ENCODE results near the gene PDS5B.

PDS5B gene

GRCh38 chr13:32594157-32594738, 8.0 kb downstream of the PDS5B start:
- Histone ChIP-seq H3K36me3 (ENCODE audit: control insufficient read depth, insufficient read depth, low read length) (no peaks in the 10 kb centered on the region), H3K4me3 (ENCODE audit: low read depth, low read length) (no peak overlapping the region), H3K9ac (ENCODE audit: low read depth, low read length) (no peak overlapping the region), H3K4me1 (ENCODE audit: control insufficient read depth, insufficient read depth, low read length) (peaks cover 2% of the 10 kb centered on the region), H3K27me3 (ENCODE audit: control insufficient read depth, insufficient read depth, low read length) (no peaks in the 10 kb centered on the region), H3K9me3 (ENCODE audit: control insufficient read depth, insufficient read depth, low read length) (no peaks in the 10 kb centered on the region)

GRCh38 chr13:32595306-32595705, 9.1 kb downstream of the PDS5B start:
- Histone ChIP-seq H3K4me1 (ENCODE audit: control insufficient read depth, insufficient read depth, low read length) (peaks cover 2% of the 10 kb centered on the region), H3K9me3 (ENCODE audit: control insufficient read depth, insufficient read depth, low read length) (no peaks in the 10 kb centered on the region), H3K9ac (ENCODE audit: low read depth, low read length) (no peak overlapping the region), H3K4me3 (ENCODE audit: low read depth, low read length) (no peak overlapping the region), H3K27me3 (ENCODE audit: control insufficient read depth, insufficient read depth, low read length) (no peaks in the 10 kb centered on the region), H3K36me3 (ENCODE audit: control insufficient read depth, insufficient read depth, low read length) (no peaks in the 10 kb centered on the region)

- Histone ChIP-seq H3K9me3 (ENCODE audit: control insufficient read depth, insufficient read depth, low read length) (no peaks in the 10 kb centered on the region), H3K4me3 (ENCODE audit: low read depth, low read length) (no peak overlapping the region), H3K36me3 (ENCODE audit: control insufficient read depth, insufficient read depth, low read length) (no peaks in the 10 kb centered on the region), H3K27me3 (ENCODE audit: control insufficient read depth, insufficient read depth, low read length) (no peaks in the 10 kb centered on the region), H3K4me1 (ENCODE audit: control insufficient read depth, insufficient read depth, low read length) (no peaks in the 10 kb centered on the region), H3K9ac (ENCODE audit: low read depth, low read length) (no peak overlapping the region)
Observed at GRCh38 chr13:32600890-32601289, 14.6 kb downstream of the PDS5B start.

DNA sequence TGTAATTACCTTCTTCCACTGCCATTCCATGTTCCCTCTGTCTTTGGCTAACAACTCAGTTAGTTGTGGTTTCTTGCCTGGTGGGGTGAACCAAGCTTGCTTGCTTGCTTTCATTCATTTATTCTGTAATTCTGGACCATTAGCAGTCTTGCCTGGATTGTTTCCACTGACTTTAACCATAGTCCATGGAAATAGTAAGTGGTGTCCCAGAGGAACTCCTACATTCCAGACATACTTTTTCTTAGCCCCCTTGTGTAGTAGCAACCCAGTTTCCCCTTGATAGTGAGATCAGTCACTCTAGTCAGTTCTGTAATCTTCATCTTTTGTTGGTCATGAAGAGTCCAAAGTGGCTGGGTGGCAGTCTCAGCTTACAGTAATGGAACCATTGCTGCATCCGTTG, 23.2 kb downstream of the PDS5B start:
- H3K4me1 ChIP-seq (ENCODE audit: control insufficient read depth, insufficient read depth, low read length) = no peaks in the 10 kb centered on the region
- no peaks in the 10 kb centered on the region for H3K27me3 ChIP-seq (ENCODE audit: control insufficient read depth, insufficient read depth, low read length)
- no peak overlapping the region for H3K9ac ChIP-seq (ENCODE audit: low read depth, low read length)
- no peak overlapping the region for H3K4me3 ChIP-seq (ENCODE audit: low read depth, low read length)
- H3K9me3 ChIP-seq (ENCODE audit: control insufficient read depth, insufficient read depth, low read length) = peaks cover 8% of the 10 kb centered on the region
- H3K36me3 ChIP-seq (ENCODE audit: control insufficient read depth, insufficient read depth, low read length) = no peaks in the 10 kb centered on the region

- H3K9me3 ChIP-seq (ENCODE audit: control insufficient read depth, insufficient read depth, low read length) = peaks cover 8% of the 10 kb centered on the region
- no peak overlapping the region for H3K9ac ChIP-seq (ENCODE audit: low read depth, low read length)
- H3K4me1 ChIP-seq (ENCODE audit: control insufficient read depth, insufficient read depth, low read length) = no peaks in the 10 kb centered on the region
- H3K4me3 ChIP-seq (ENCODE audit: low read depth, low read length) = no peak overlapping the region
- no peaks in the 10 kb centered on the region for H3K36me3 ChIP-seq (ENCODE audit: control insufficient read depth, insufficient read depth, low read length)
- H3K27me3 ChIP-seq (ENCODE audit: control insufficient read depth, insufficient read depth, low read length) = no peaks in the 10 kb centered on the region
Observed at GRCh38 chr13:32610538-32610937, 24.3 kb downstream of the PDS5B start.

DNA sequence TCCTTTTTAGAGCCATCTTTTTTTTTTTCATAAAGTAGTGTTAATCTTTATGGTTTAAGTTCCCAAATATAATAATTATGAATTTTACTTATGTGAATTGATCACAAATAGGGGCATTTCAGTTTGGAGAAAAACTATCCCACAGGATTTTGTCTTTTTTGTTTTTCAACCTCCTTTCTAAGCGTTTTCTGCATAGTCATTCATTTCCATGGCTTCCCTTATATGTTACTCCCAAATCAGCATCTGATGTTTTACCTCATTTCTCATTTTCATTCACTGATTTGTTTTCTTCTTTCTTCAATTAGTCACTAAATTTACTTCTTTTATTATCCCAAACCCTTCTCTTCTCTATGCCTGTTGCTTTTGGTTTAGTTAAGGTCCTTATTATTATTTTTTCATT, 24.7 kb downstream of the PDS5B start:
- no peaks in the 10 kb centered on the region for H3K4me1 ChIP-seq (ENCODE audit: control insufficient read depth, insufficient read depth, low read length)
- peaks cover 8% of the 10 kb centered on the region for H3K9me3 ChIP-seq (ENCODE audit: control insufficient read depth, insufficient read depth, low read length)
- H3K36me3 ChIP-seq (ENCODE audit: control insufficient read depth, insufficient read depth, low read length) = no peaks in the 10 kb centered on the region
- no peak overlapping the region for H3K9ac ChIP-seq (ENCODE audit: low read depth, low read length)
- no peaks in the 10 kb centered on the region for H3K27me3 ChIP-seq (ENCODE audit: control insufficient read depth, insufficient read depth, low read length)
- no peak overlapping the region for H3K4me3 ChIP-seq (ENCODE audit: low read depth, low read length)

- H3K36me3 ChIP-seq (ENCODE audit: control insufficient read depth, insufficient read depth, low read length) = no peaks in the 10 kb centered on the region
Observed at GRCh38 chr13:32616883-32617511, 30.7 kb downstream of the PDS5B start.

DNA sequence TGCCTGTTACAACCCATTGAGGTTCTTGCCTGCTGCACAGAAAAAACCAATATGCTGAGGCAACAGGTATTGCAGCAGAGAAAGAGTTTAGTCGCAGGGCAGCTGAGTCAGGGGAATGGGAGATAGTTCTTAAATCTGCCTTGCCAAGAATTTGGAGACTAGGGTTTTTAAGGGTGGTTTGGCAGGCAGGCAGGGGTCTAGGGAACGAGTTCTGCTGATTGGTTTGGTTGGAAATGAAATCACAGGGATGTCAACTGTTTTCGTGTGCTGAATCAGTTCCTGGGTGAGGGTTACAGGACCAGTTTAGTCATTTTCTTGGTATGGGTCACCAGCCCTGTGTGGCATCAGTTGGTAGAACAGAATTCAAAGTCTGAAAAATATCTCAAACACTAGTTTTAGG, 36.6 kb downstream of the PDS5B start:
- Histone ChIP-seq H3K4me1 (ENCODE audit: control insufficient read depth, insufficient read depth, low read length) (peaks cover 5% of the 10 kb centered on the region), H3K36me3 (ENCODE audit: control insufficient read depth, insufficient read depth, low read length) (no peaks in the 10 kb centered on the region), H3K27me3 (ENCODE audit: control insufficient read depth, insufficient read depth, low read length) (no peaks in the 10 kb centered on the region), H3K9ac (ENCODE audit: low read depth, low read length) (no peak overlapping the region), H3K9me3 (ENCODE audit: control insufficient read depth, insufficient read depth, low read length) (no peaks in the 10 kb centered on the region), H3K4me3 (ENCODE audit: low read depth, low read length) (no peak overlapping the region)

More at GRCh38 chr13:32616883-32617511, 30.7 kb downstream of the PDS5B start:
- Histone ChIP-seq H3K9me3 (ENCODE audit: control insufficient read depth, insufficient read depth, low read length) (no peaks in the 10 kb centered on the region), H3K27me3 (ENCODE audit: control insufficient read depth, insufficient read depth, low read length) (no peaks in the 10 kb centered on the region), H3K4me1 (ENCODE audit: control insufficient read depth, insufficient read depth, low read length) (no peaks in the 10 kb centered on the region), H3K9ac (ENCODE audit: low read depth, low read length) (no peak overlapping the region), H3K4me3 (ENCODE audit: low read depth, low read length) (no peak overlapping the region)

- no peaks in the 10 kb centered on the region for H3K36me3 ChIP-seq (ENCODE audit: control insufficient read depth, insufficient read depth, low read length)
- H3K9ac ChIP-seq (ENCODE audit: low read depth, low read length) = no peak overlapping the region
- H3K9me3 ChIP-seq (ENCODE audit: control insufficient read depth, insufficient read depth, low read length) = no peaks in the 10 kb centered on the region
- no peak overlapping the region for H3K4me3 ChIP-seq (ENCODE audit: low read depth, low read length)
- H3K27me3 ChIP-seq (ENCODE audit: control insufficient read depth, insufficient read depth, low read length) = no peaks in the 10 kb centered on the region
- H3K4me1 ChIP-seq (ENCODE audit: control insufficient read depth, insufficient read depth, low read length) = peaks cover 5% of the 10 kb centered on the region
Observed at GRCh38 chr13:32624441-32624840, 38.2 kb downstream of the PDS5B start.

DNA sequence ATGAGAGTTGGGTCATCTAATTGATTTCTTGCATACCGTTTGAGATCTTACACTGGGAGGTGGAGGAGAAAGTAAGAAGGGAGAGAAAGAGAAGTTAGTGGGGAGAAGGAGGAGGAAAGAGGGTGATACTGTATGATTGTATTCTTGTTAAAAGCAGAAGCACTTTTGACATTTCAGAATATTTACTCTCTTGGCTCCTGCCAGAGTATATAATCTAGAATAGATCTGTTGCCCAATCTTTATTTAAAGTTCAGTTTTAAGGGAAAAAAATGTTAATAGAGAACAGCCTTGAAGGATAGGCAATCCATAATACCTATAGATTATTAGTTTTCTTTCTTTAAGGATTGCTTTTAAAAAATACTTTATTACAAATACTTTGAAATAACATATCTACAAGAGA, 41.5 kb downstream of the PDS5B start:
- no peaks in the 10 kb centered on the region for H3K27me3 ChIP-seq (ENCODE audit: control insufficient read depth, insufficient read depth, low read length)
- H3K4me1 ChIP-seq (ENCODE audit: control insufficient read depth, insufficient read depth, low read length) = peaks cover 5% of the 10 kb centered on the region
- H3K36me3 ChIP-seq (ENCODE audit: control insufficient read depth, insufficient read depth, low read length) = no peaks in the 10 kb centered on the region
- H3K9ac ChIP-seq (ENCODE audit: low read depth, low read length) = no peak overlapping the region
- no peaks in the 10 kb centered on the region for H3K9me3 ChIP-seq (ENCODE audit: control insufficient read depth, insufficient read depth, low read length)
- H3K4me3 ChIP-seq (ENCODE audit: low read depth, low read length) = no peak overlapping the region

GRCh38 chr13:32629313-32629712, 43.1 kb downstream of the PDS5B start:
- Histone ChIP-seq H3K27me3 (ENCODE audit: control insufficient read depth, insufficient read depth, low read length) (no peaks in the 10 kb centered on the region), H3K4me3 (ENCODE audit: low read depth, low read length) (no peak overlapping the region), H3K36me3 (ENCODE audit: control insufficient read depth, insufficient read depth, low read length) (no peaks in the 10 kb centered on the region), H3K9me3 (ENCODE audit: control insufficient read depth, insufficient read depth, low read length) (no peaks in the 10 kb centered on the region), H3K4me1 (ENCODE audit: control insufficient read depth, insufficient read depth, low read length) (peaks cover 5% of the 10 kb centered on the region), H3K9ac (ENCODE audit: low read depth, low read length) (no peak overlapping the region)

- H3K9me3 ChIP-seq (ENCODE audit: control insufficient read depth, insufficient read depth, low read length) = no peaks in the 10 kb centered on the region
- no peaks in the 10 kb centered on the region for H3K27me3 ChIP-seq (ENCODE audit: control insufficient read depth, insufficient read depth, low read length)
- H3K9ac ChIP-seq (ENCODE audit: low read depth, low read length) = no peak overlapping the region
- H3K36me3 ChIP-seq (ENCODE audit: control insufficient read depth, insufficient read depth, low read length) = no peaks in the 10 kb centered on the region
- H3K4me3 ChIP-seq (ENCODE audit: low read depth, low read length) = no peak overlapping the region
- peaks cover 3% of the 10 kb centered on the region for H3K4me1 ChIP-seq (ENCODE audit: control insufficient read depth, insufficient read depth, low read length)
Observed at GRCh38 chr13:32629866-32630265, 43.6 kb downstream of the PDS5B start.
